ENCODE results near the gene CMSS1. TPM values are rescaled to one million over a fixed set of nuclear protein-coding genes. Genes with fewer than 3 reads are reported as not detected.

The CMSS1 gene
- polyA plus RNA-seq, 1 of the 3 experiments (the other 2 are of a cell fraction), result 9.1 TPM

- no peak for DNase-seq
- CTCF ChIA-PET, result interaction anchor here (1.3 kb wide), 1 partner anchor 181 kb away, joined by 4 read pairs; no protein-coding TSS in a partner anchor
Observed at GRCh38 chr3:100024520-100025303, 207.1 kb downstream of the CMSS1 start.

More at GRCh38 chr3:100024520-100025303, 207.1 kb downstream of the CMSS1 start:
- H4K20me1 ChIP-seq (ENCODE audit: insufficient read depth), result no peaks in the 10 kb centered on the region
- H3K4me1 ChIP-seq (ENCODE audit: control insufficient read depth in 1 of 2, insufficient read depth in 2 of 2, low read depth in 1 of 2, low read length in 1 of 2), result peaks cover 0 to 1% of the 10 kb centered on the region in 2 experiments; a peak in 2 of 4 replicates
- no peaks in the 10 kb centered on the region for H3K36me3 ChIP-seq (replicated peaks in 1 of 2; ENCODE audit: control insufficient read depth in 1 of 2, insufficient read depth in 2 of 2, low read length in 1 of 2)
- POLR2A ChIA-PET, result no interaction called here
- H3F3A ChIP-seq (replicated peaks; ENCODE audit: insufficient read depth), result peaks cover 11% of the 10 kb centered on the region
- no peak overlapping the region for H3K27ac ChIP-seq (ENCODE audit: low read depth in 2 of 2, low read length in 1 of 2)
- H3K79me2 ChIP-seq (ENCODE audit: insufficient read depth), result no peaks in the 10 kb centered on the region
- H3K9ac ChIP-seq, result no peak overlapping the region
- TF ChIP-seq POLR2AphosphoS5 (IDR thresholded peaks at IDR 0.05; ENCODE audit: low read depth, low read length), result no peak
- no peak for TF ChIP-seq IRF3 (IDR thresholded peaks at IDR 0.05; ENCODE audit: low read depth, low read length)
- TF ChIP-seq NFIC (IDR thresholded peaks at IDR 0.05; ENCODE audit: borderline replicate concordance), result no peak
- no peak for TF ChIP-seq TEAD4 (IDR thresholded peaks at IDR 0.05; ENCODE audit: borderline replicate concordance, insufficient read depth)
- no peak for TF ChIP-seq ZBTB33 (IDR thresholded peaks at IDR 0.05; ENCODE audit: borderline replicate concordance, low read depth)
- TF ChIP-seq JUND (IDR thresholded peaks at IDR 0.05), result no peak
- no peak for TF ChIP-seq CHD2 (IDR thresholded peaks at IDR 0.05; ENCODE audit: low read length, partially characterized antibody)
- TF ChIP-seq GATA2 (CRISPR knock-in tag; IDR thresholded peaks at IDR 0.05), result no peak
- no peak for TF ChIP-seq TCF12 (IDR thresholded peaks at IDR 0.05)
- TF ChIP-seq USF2 (IDR thresholded peaks at IDR 0.05; ENCODE audit: borderline replicate concordance, low read depth, low read length), result no peak
- no peak for TF ChIP-seq PBX3 (IDR thresholded peaks at IDR 0.05)
- no peak for TF ChIP-seq MAX (IDR thresholded peaks at IDR 0.05; ENCODE audit: low read depth)
- no peak for TF ChIP-seq REST (IDR thresholded peaks at IDR 0.05; ENCODE audit: low read depth, low read length)
- no peak for TF ChIP-seq RCOR1 (IDR thresholded peaks at IDR 0.05; ENCODE audit: low read length)
- TF ChIP-seq TAF1 (IDR thresholded peaks at IDR 0.05; ENCODE audit: borderline replicate concordance, low read depth, low read length), result no peak
- TF ChIP-seq SIN3A (IDR thresholded peaks at IDR 0.05; ENCODE audit: borderline replicate concordance, low read depth, low read length), result no peak
- no peak for TF ChIP-seq CTCF (IDR thresholded peaks at IDR 0.05)
- no peak for TF ChIP-seq FOXM1 (IDR thresholded peaks at IDR 0.05; ENCODE audit: low read depth)
- TF ChIP-seq EP300 (IDR thresholded peaks at IDR 0.05; ENCODE audit: borderline replicate concordance in 1 of 2, low read depth in 1 of 2, low read length in 1 of 2), result no peak
- no peak for TF ChIP-seq GABPA (IDR thresholded peaks at IDR 0.05; ENCODE audit: low read depth)
- no peaks in the 10 kb centered on the region for H3K27me3 ChIP-seq (ENCODE audit: insufficient read depth)
- H3K4me3 ChIP-seq (ENCODE audit: low read depth in 2 of 2, low read length in 1 of 2), result no peak overlapping the region
- no peak overlapping the region for H3K4me2 ChIP-seq
- WGBS (ENCODE audit: low lambda C conversion rate), result 90% methylated on average over 6 of the region's 7 CpGs
- H3K9me3 ChIP-seq, result no peaks in the 10 kb centered on the region
- H3K9me2 ChIP-seq, result no peaks in the 10 kb centered on the region
- no peak overlapping the region for H2AFZ ChIP-seq (ENCODE audit: low read depth)

Data from SK-N-SH (cell line).